Measurements from ENCODE around the gene GPD2.

- TF ChIP-seq CTCF (IDR thresholded peaks at IDR 0.05 in 4 of 5, conservative IDR thresholded peaks at IDR 0.05 in 1 of 5), result no peak
- TF ChIP-seq POLR2A (IDR thresholded peaks at IDR 0.05), result no peak
These were observed 29.4 kb downstream of the GPD2 start for GRCh38 chr2:156465573-156465972.
